Measurements from ENCODE around the gene CCDC33. TPM values are rescaled to one million over a fixed set of nuclear protein-coding genes. Genes with fewer than 3 reads are reported as not detected.

CCDC33 gene
- total RNA-seq, 1 donor from 2014 or later: 0.51 TPM

DNA sequence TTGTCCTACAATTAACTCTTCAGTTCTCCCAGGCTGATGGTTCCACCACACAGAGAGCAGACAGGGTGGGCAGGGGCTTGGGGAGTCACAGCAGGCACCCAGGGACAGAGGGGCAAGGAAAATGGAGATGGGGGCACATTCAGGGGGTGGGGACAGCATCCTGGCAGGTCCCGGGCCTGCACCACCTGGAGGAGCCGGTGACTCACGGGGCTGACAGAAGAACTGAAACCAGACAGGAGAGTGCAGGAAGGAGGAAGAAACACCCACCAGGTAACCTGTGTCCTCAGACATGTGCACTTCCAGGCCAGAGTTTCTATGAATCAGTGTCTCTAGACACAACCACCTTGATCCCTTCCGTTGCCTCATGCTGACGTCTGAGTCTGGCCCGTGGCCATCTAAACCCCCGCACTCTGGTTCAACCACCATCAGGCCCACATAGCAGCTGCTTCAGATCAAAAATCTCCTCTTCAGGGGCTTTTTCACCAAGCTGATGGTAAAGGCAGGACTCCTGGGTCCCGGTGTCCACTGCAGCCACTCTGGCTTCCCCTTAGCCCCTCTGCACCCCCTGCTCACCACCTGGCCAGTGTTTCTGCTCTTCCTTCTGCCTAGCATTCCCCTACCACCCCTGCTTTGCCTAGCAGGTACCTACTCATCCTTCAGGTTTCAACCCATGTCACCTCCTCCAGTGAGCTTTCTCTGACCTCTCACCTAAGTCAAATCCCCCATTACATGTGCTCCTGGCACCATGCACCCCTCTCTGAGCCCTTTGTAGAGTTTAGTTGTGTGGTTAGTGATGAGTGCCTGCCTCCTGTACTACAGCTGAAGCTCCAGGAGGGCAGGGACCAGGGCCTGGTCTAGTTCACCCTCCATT, 147.8 kb downstream of the CCDC33 start:
- no peak for TF ChIP-seq CTCF (IDR thresholded peaks at IDR 0.05; ENCODE audit: unreplicated experiment)
- DNase-seq (ENCODE audit: low spot score): no peak
- no peaks in the 10 kb centered on the region for H3K36me3 Mint-ChIP-seq (ENCODE audit: low read depth, unreplicated experiment)
- H3K27ac Mint-ChIP-seq (ENCODE audit: unreplicated experiment): peak overlapping the region; percentile 8
- no peak overlapping the region for H3K4me3 Mint-ChIP-seq (ENCODE audit: unreplicated experiment)
- H3K27me3 Mint-ChIP-seq (ENCODE audit: unreplicated experiment): peaks cover 3% of the 10 kb centered on the region
- peaks cover 38% of the 10 kb centered on the region for H3K4me1 Mint-ChIP-seq (ENCODE audit: unreplicated experiment)
- H3K9me3 Mint-ChIP-seq (ENCODE audit: unreplicated experiment): no peaks in the 10 kb centered on the region

DNA sequence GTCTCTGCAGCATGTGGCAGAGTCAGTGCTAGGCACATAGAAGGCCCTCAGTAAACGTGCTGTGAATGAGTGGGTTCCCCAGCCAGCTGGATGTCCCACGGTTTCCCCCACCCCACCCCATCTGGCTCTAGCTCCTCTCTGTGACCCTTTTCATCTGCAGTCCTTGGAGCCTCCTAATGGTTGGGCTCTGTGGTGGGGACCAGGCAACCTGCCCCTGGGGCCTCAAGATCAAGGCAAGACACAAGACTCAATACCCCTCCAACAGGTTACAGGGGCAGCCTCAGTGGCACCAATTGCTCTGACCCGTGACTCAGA, 148.4 kb downstream of the CCDC33 start:
- peak overlapping the region; percentile 8 for H3K27ac Mint-ChIP-seq (ENCODE audit: unreplicated experiment)
- no peaks in the 10 kb centered on the region for H3K9me3 Mint-ChIP-seq (ENCODE audit: unreplicated experiment)
- peaks cover 36% of the 10 kb centered on the region for H3K4me1 Mint-ChIP-seq (ENCODE audit: unreplicated experiment)
- peaks cover 3% of the 10 kb centered on the region for H3K27me3 Mint-ChIP-seq (ENCODE audit: unreplicated experiment)
- no peak overlapping the region for H3K4me3 Mint-ChIP-seq (ENCODE audit: unreplicated experiment)
- no peaks in the 10 kb centered on the region for H3K36me3 Mint-ChIP-seq (ENCODE audit: low read depth, unreplicated experiment)
- no peak for TF ChIP-seq CTCF (IDR thresholded peaks at IDR 0.05; ENCODE audit: unreplicated experiment)
- DNase-seq (ENCODE audit: low spot score): no peak

DNA sequence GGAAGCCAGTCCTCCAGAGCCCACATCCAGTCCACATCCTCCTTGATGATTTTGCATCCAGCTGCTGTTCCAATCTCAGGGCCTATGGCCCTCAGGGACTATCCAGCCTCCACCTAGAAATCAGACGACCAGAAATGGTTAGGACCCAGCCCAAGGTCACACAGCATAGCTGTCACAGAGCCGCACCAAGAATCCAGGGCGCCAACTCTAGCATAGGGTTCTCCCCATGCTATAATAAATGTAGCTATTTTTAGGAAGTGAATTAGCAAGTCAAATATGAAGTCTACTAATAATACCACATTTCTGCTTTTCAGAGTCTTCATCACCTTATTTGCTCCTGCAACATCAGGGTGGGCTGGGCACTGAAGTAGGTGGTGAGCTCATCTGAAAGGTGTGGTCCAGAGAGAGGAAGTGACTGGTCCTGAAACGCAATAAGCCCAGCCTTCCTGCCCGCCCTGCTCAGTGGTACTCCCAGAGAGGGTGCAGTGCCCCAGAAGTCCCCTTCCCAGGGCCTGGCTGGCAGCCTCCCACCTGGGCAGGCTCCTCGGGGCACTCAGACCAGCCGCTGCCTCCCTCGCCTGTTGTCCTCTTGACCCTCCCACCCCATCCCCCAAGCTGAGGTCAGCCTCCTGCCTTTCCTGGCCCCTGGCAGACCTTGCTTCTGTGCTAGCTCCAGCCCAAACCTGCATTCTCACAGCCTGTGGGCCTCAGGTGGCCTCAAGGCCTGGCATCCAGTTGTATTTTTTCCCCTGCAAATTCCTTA, 148.9 kb downstream of the CCDC33 start:
- peak overlapping the region; percentile 67 for H3K27ac Mint-ChIP-seq (ENCODE audit: unreplicated experiment)

DNA sequence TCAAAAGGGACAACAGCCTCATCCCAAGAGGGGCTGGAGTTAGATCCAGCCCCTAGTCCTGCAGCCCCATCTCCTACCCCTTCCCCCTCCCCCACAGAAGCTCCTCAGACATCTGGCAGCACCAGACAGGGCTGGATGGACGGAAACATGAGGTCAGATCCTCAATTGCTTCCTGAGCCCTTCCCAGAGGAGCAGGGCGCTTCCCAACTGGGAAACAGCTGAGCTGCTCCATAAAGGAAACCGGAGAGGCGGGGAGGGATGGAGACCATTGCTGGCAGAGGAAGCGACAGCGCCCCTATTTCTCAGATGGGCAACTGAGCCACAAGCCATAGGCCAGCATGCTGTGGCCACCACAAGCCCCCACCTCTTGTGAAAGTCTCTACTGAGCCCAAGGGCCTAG, 149.6 kb downstream of the CCDC33 start:
- Mint-ChIP-seq H3K4me3 (ENCODE audit: unreplicated experiment) (no peak overlapping the region), H3K4me1 (ENCODE audit: unreplicated experiment) (peaks cover 44% of the 10 kb centered on the region), H3K36me3 (ENCODE audit: low read depth, unreplicated experiment) (no peaks in the 10 kb centered on the region), H3K9me3 (ENCODE audit: unreplicated experiment) (no peaks in the 10 kb centered on the region), H3K27me3 (ENCODE audit: unreplicated experiment) (peaks cover 6% of the 10 kb centered on the region), H3K27ac (ENCODE audit: unreplicated experiment) (peak overlapping the region; percentile 67)
- no peak for TF ChIP-seq CTCF (IDR thresholded peaks at IDR 0.05; ENCODE audit: unreplicated experiment)
- DNase-seq (ENCODE audit: low spot score): peak; percentile 44

More for the DNA sequence above, 148.9 kb downstream of the CCDC33 start:
- H3K9me3 Mint-ChIP-seq (ENCODE audit: unreplicated experiment): no peaks in the 10 kb centered on the region
- TF ChIP-seq CTCF (IDR thresholded peaks at IDR 0.05; ENCODE audit: unreplicated experiment): no peak
- peaks cover 38% of the 10 kb centered on the region for H3K4me1 Mint-ChIP-seq (ENCODE audit: unreplicated experiment)
- DNase-seq (ENCODE audit: low spot score): no peak
- no peaks in the 10 kb centered on the region for H3K36me3 Mint-ChIP-seq (ENCODE audit: low read depth, unreplicated experiment)
- no peak overlapping the region for H3K4me3 Mint-ChIP-seq (ENCODE audit: unreplicated experiment)
- H3K27me3 Mint-ChIP-seq (ENCODE audit: unreplicated experiment): peaks cover 5% of the 10 kb centered on the region

Other genes starting within 250 kb of the CCDC33 start
- 14.3 TPM for gene STOML1, start 244.0 kb upstream of the CCDC33 start, total RNA-seq (ENCODE audit: unreplicated experiment)
- gene PML, start 241.6 kb upstream of the CCDC33 start, total RNA-seq (ENCODE audit: unreplicated experiment): 161 TPM
- gene GOLGA6A, start 153.8 kb upstream of the CCDC33 start, total RNA-seq (ENCODE audit: unreplicated experiment): 0.85 TPM
- 0.21 TPM for gene ISLR2, start 105.7 kb upstream of the CCDC33 start, total RNA-seq (ENCODE audit: unreplicated experiment)
- gene ISLR, start 62.6 kb upstream of the CCDC33 start, total RNA-seq (ENCODE audit: unreplicated experiment): 0.51 TPM
- 9.2 TPM for gene STRA6, start 33.5 kb upstream of the CCDC33 start, total RNA-seq (ENCODE audit: unreplicated experiment)
- 0.82 TPM for gene CYP11A1, start 131.3 kb downstream of the CCDC33 start, total RNA-seq (ENCODE audit: unreplicated experiment)
- 41.4 TPM for gene SEMA7A, start 197.6 kb downstream of the CCDC33 start, total RNA-seq (ENCODE audit: unreplicated experiment)
- 79.9 TPM for gene UBL7, start 224.8 kb downstream of the CCDC33 start, total RNA-seq (ENCODE audit: unreplicated experiment)